Measurements from ENCODE around the gene NF2. TPM values are rescaled to one million over a fixed set of nuclear protein-coding genes. Genes with fewer than 3 reads are reported as not detected.

The NF2 gene
- total RNA-seq, 4 donors from 2014 or later, result 17.7 to 52.9 (median 33.8) TPM

- H3K27ac ChIP-seq, result no peak overlapping the region
- H3K4me3 ChIP-seq, result no peak overlapping the region
- TF ChIP-seq CTCF (IDR thresholded peaks at IDR 0.05), result no peak
- TF ChIP-seq POLR2A (IDR thresholded peaks at IDR 0.05), result no peak
- no peak for DNase-seq
- intact Hi-C loops (cut with DNase I; ENCODE audit: low total_unique reads), result loop anchor here (10.0 kb wide), 1 partner anchor 392 kb away; the partner anchor contains the start of gene HORMAD2
- H3K36me3 ChIP-seq, result no peaks in the 10 kb centered on the region
- H3K9me3 ChIP-seq, result no peaks in the 10 kb centered on the region
- H3K4me1 ChIP-seq, result no peaks in the 10 kb centered on the region
- H3K27me3 ChIP-seq, result no peaks in the 10 kb centered on the region
These were observed 89.7 kb downstream of the NF2 start for GRCh38 chr22:29693161-29693560.

DNA sequence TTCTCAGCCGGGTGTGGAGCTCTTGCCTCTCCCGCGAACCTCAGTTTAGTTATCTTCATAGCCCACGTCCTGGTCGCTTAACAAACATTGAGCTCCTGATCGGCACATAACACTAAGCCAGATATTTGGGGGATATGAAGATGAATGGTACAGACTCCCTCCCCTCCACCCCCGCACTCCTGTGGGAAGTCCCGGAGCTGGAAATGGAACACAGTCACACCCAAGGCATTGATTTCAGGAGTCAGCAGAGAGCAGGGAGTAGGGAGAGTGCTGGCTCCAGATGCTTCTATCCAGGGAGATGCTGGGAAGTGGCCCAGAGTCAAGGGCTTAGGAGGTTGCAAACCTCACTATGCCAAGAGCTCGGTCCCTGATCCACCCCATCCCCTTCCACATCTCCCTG is 90.2 kb downstream of the NF2 start:
- Histone ChIP-seq H3K36me3 (no peaks in the 10 kb centered on the region), H3K4me3 (no peak overlapping the region), H3K27me3 (no peaks in the 10 kb centered on the region), H3K9me3 (no peaks in the 10 kb centered on the region), H3K27ac (no peak overlapping the region), H3K4me1 (no peaks in the 10 kb centered on the region)
- DNase-seq, result no peak
- intact Hi-C loops (cut with DNase I; ENCODE audit: low total_unique reads), result loop anchor here (10.0 kb wide), 1 partner anchor 391 kb away; the partner anchor contains the start of gene HORMAD2
- TF ChIP-seq CTCF (IDR thresholded peaks at IDR 0.05) (no peak), POLR2A (IDR thresholded peaks at IDR 0.05) (no peak)

DNA sequence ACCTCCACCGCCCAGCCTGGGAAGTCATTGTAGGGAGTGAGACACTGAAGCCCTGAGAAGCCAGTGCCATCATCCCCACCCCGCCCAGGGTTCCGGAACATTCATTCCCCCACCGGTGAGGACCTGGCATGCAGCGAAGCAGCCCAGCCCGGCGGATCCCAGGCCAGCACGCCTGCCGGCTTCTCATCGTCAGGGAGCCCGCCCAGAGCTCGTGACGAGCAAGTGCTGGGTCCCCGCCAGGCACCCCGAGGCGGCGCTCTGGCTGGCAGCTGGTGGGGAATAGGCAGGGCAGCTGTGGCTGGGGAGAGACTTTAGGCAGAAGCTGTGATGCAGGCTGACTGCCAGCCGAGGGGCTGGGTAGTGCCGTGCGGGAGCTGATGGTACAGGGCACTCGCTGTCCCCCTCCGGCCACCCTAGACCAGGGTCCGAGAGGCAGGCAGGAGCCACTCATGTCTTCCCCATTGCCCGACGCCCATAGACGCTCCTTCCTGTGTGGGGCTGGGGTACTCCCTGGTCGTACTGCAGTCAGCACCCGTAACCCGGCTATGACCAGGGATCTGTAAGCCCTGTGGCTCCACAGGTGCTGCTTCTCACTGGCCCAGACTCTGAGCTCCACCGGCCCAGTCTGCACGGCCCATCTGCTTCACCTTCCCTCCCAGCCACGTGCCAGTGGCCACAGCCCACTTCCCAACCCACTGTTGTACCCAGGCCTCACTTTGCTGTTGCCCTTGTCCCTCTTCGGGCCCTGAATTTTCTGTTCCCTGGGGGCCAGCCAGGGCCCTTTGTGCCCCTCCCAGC is 91.9 kb downstream of the NF2 start:
- no peaks in the 10 kb centered on the region for H3K36me3 ChIP-seq

GRCh38 chr22:29697853-29698598 is 94.6 kb downstream of the NF2 start:
- H3K4me3 ChIP-seq, result no peak overlapping the region
- DNase-seq, result no peak
- no peaks in the 10 kb centered on the region for H3K9me3 ChIP-seq
- no peak for TF ChIP-seq CTCF (IDR thresholded peaks at IDR 0.05)
- no peak for TF ChIP-seq POLR2A (IDR thresholded peaks at IDR 0.05)
- no peaks in the 10 kb centered on the region for H3K36me3 ChIP-seq
- peaks cover 0 to under 1% of the 10 kb centered on the region in 2 donors for H3K27me3 ChIP-seq
- H3K4me1 ChIP-seq, result no peaks in the 10 kb centered on the region
- intact Hi-C loops (cut with DNase I; ENCODE audit: low total_unique reads), result loop anchor here (10.0 kb wide), 1 partner anchor 387 kb away; the partner anchor contains the start of gene HORMAD2
- H3K27ac ChIP-seq, result no peak overlapping the region

More for the DNA sequence above, 91.9 kb downstream of the NF2 start:
- DNase-seq, result no peak
- TF ChIP-seq POLR2A (IDR thresholded peaks at IDR 0.05), result no peak
- no peak for TF ChIP-seq CTCF (IDR thresholded peaks at IDR 0.05)
- Histone ChIP-seq H3K4me3 (no peak overlapping the region), H3K27me3 (no peaks in the 10 kb centered on the region), H3K9me3 (no peaks in the 10 kb centered on the region), H3K27ac (no peak overlapping the region), H3K4me1 (no peaks in the 10 kb centered on the region)
- intact Hi-C loops (cut with DNase I; ENCODE audit: low total_unique reads), result loop anchor here (10.0 kb wide), 1 partner anchor 389 kb away; the partner anchor contains the start of gene HORMAD2
